ENCODE results near the gene NCKAP5.

Gene NCKAP5

DNA sequence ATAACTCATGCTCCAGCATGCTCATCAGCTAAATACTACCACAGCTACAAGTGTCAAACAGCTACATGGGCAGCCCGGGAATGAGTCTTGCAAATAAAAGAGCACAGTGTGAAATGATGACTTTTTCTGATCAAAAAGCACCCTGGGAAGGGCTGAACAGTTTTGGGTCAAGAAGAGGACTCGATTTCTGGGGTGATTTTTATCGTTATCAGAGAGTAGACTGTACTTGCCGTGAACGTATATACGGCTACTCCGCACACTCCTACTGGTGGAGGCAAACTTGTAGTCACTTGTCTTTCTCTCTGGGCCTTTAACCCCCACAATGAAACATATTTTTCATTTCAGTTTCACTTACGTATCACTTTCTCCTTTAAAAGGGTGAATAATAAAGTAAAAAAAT lies 54.4 kb downstream of the NCKAP5 start:
- Histone ChIP-seq H3K27ac (ENCODE audit: low read depth, low read length) (no peak overlapping the region), H3K9ac (ENCODE audit: low read depth in 1 of 2, low read length in 2 of 2) (no peak overlapping the region), H3K4me3 (ENCODE audit: low read depth in 1 of 2, low read length in 2 of 2) (no peak overlapping the region), H3K27me3 (ENCODE audit: control insufficient read depth in 1 of 2, insufficient read depth in 2 of 2, low read length in 2 of 2) (no peaks in the 10 kb centered on the region), H3K9me3 (ENCODE audit: control insufficient read depth in 1 of 2, low read length in 2 of 2) (no peaks in the 10 kb centered on the region), H3K36me3 (ENCODE audit: control insufficient read depth in 1 of 2, insufficient read depth in 2 of 2, low read length in 2 of 2) (no peaks in the 10 kb centered on the region), H3K4me1 (ENCODE audit: control insufficient read depth in 1 of 2, insufficient read depth in 2 of 2, low read length in 2 of 2) (no peaks in the 10 kb centered on the region)

DNA sequence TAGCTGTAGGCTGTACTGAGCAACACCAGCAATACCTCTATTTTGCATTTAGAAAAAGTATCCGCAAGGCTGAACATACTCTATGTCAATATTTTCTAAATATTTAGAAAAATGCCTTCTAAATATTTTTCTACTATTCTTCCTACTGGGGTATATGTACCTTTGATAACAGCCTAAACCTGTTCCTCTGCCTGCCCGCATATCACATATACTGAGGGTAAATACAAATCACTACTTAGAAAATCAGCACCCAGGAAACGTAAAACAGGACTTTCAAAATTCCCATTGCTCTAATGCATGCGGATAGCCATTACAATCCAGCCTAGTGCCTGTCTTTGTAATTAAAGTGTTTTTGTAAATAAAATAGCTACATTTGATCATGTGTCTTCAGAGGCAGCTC lies 56.1 kb downstream of the NCKAP5 start:
- Histone ChIP-seq H3K36me3 (ENCODE audit: control insufficient read depth in 1 of 2, insufficient read depth in 2 of 2, low read length in 2 of 2) (no peaks in the 10 kb centered on the region), H3K27me3 (ENCODE audit: control insufficient read depth in 1 of 2, insufficient read depth in 2 of 2, low read length in 2 of 2) (no peaks in the 10 kb centered on the region), H3K27ac (ENCODE audit: low read depth, low read length) (no peak overlapping the region), H3K9ac (ENCODE audit: low read depth in 1 of 2, low read length in 2 of 2) (no peak overlapping the region), H3K9me3 (ENCODE audit: control insufficient read depth in 1 of 2, low read length in 2 of 2) (no peaks in the 10 kb centered on the region), H3K4me3 (ENCODE audit: low read depth in 1 of 2, low read length in 2 of 2) (no peak overlapping the region), H3K4me1 (ENCODE audit: control insufficient read depth in 1 of 2, insufficient read depth in 2 of 2, low read length in 2 of 2) (no peaks in the 10 kb centered on the region)

DNA sequence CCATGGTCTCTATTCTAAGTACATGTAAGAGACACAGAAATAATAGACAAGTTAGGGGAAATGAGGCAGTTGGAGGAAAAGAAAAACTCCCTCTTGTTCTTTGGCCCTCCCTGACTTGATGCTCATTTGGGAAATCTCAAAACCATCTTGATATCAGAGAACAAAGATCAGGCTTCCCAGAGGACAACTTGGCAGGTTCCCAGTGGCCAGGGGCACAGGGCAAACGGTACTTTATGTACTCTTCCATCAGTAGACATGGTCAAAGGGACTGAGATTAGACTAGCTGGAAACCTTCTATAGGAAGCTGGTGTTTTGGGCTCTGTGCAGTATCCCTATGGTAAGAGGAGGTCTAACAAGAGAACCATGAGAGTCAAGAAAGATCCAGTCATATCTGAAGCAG lies 56.6 kb downstream of the NCKAP5 start:
- Histone ChIP-seq H3K9me3 (ENCODE audit: control insufficient read depth in 1 of 2, low read length in 2 of 2) (no peaks in the 10 kb centered on the region), H3K9ac (ENCODE audit: low read depth in 1 of 2, low read length in 2 of 2) (no peak overlapping the region), H3K4me3 (ENCODE audit: low read depth in 1 of 2, low read length in 2 of 2) (no peak overlapping the region)

DNA sequence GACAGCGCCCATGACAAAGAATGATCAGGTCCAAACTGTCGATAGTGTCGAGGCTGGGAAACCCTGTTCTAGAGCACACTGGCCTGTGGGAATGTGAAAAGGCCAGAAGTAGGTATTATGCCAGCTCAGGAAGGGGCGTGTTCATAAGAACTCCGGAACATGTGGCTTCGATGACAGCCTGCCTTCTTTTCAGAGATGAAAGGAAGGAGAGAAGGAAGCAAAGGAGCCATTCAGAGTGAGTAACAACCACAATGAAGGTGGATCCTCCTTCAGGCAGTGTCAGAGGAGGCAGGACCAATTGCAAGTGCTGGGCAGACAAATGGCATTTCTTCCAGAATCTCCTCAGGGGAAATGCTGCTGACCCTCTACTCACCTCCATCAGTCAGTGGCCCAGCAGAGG lies 58.5 kb downstream of the NCKAP5 start:
- no peak overlapping the region for H3K27ac ChIP-seq (ENCODE audit: low read depth, low read length)
- H3K4me3 ChIP-seq (ENCODE audit: low read depth in 1 of 2, low read length in 2 of 2), result no peak overlapping the region
- H3K36me3 ChIP-seq (ENCODE audit: control insufficient read depth in 1 of 2, insufficient read depth in 2 of 2, low read length in 2 of 2), result no peaks in the 10 kb centered on the region
- H3K27me3 ChIP-seq (ENCODE audit: control insufficient read depth in 1 of 2, insufficient read depth in 2 of 2, low read length in 2 of 2), result no peaks in the 10 kb centered on the region
- H3K9ac ChIP-seq (ENCODE audit: low read depth in 1 of 2, low read length in 2 of 2), result no peak overlapping the region
- peaks cover 2% of the 10 kb centered on the region in 2 donors for H3K4me1 ChIP-seq (ENCODE audit: control insufficient read depth in 1 of 2, insufficient read depth in 2 of 2, low read length in 2 of 2)
- no peaks in the 10 kb centered on the region for H3K9me3 ChIP-seq (ENCODE audit: control insufficient read depth in 1 of 2, low read length in 2 of 2)

More for the DNA sequence above, 56.6 kb downstream of the NCKAP5 start:
- H3K4me1 ChIP-seq (ENCODE audit: control insufficient read depth in 1 of 2, insufficient read depth in 2 of 2, low read length in 2 of 2), result no peaks in the 10 kb centered on the region
- H3K27me3 ChIP-seq (ENCODE audit: control insufficient read depth in 1 of 2, insufficient read depth in 2 of 2, low read length in 2 of 2), result no peaks in the 10 kb centered on the region
- no peak overlapping the region for H3K27ac ChIP-seq (ENCODE audit: low read depth, low read length)
- H3K36me3 ChIP-seq (ENCODE audit: control insufficient read depth in 1 of 2, insufficient read depth in 2 of 2, low read length in 2 of 2), result no peaks in the 10 kb centered on the region

DNA sequence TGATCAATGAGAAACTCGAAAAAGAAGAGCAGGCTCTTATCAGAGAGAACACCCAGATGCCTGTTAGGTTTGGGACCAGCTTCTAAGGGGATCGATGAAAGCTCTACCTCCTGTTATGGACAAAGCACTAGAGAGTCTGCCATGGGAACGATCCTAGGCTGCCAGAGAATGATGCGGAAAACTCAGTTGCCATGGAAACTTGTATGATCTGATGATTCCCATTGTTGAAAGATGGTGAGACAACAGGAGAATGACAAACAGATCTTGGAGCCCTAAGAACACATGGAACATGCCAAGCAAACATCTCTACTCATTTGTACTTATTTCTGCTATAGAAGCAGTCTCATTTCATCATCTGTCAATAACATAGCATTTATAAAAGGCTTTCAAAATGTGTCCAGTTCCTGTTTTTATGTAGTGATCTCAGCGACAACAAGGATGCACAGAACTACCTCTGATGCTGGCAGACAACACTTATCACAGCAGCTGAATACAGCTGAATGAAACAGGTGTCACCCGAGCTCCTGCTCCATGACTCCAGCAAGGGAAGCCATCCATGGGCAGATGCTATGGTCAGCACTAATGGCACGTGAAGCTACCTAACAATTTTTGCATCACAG lies 59.6 kb downstream of the NCKAP5 start:
- Histone ChIP-seq H3K4me1 (ENCODE audit: control insufficient read depth in 1 of 2, insufficient read depth in 2 of 2, low read length in 2 of 2) (peaks cover 9 to 10% of the 10 kb centered on the region in 2 donors), H3K36me3 (ENCODE audit: control insufficient read depth in 1 of 2, insufficient read depth in 2 of 2, low read length in 2 of 2) (no peaks in the 10 kb centered on the region), H3K4me3 (ENCODE audit: low read depth in 1 of 2, low read length in 2 of 2) (no peak overlapping the region), H3K27ac (ENCODE audit: low read depth, low read length) (no peak overlapping the region), H3K9ac (ENCODE audit: low read depth in 1 of 2, low read length in 2 of 2) (no peak overlapping the region), H3K9me3 (ENCODE audit: control insufficient read depth in 1 of 2, low read length in 2 of 2) (no peaks in the 10 kb centered on the region), H3K27me3 (ENCODE audit: control insufficient read depth in 1 of 2, insufficient read depth in 2 of 2, low read length in 2 of 2) (no peaks in the 10 kb centered on the region)

DNA sequence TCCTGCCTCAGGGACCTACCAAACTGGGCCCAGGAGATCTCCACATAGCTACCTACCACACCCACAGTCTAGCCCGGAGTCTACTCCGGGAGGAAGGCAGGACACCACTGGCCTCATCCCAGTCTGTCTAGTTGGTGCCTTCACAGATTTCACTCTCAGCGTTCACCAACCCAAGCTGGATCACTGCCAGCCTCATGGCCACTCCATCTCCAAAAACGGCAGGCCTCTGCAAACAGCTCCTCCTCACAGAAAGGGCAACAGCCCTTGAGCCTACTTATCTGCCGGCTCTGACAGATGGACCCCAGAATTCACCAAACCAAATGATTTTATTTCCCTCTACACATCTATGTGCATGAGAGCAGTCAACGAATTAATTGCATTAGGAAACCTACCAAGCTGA lies 61.3 kb downstream of the NCKAP5 start:
- no peak overlapping the region for H3K9ac ChIP-seq (ENCODE audit: low read depth in 1 of 2, low read length in 2 of 2)
- no peaks in the 10 kb centered on the region for H3K9me3 ChIP-seq (ENCODE audit: control insufficient read depth in 1 of 2, low read length in 2 of 2)
- no peak overlapping the region for H3K27ac ChIP-seq (ENCODE audit: low read depth, low read length)
- no peak overlapping the region for H3K4me3 ChIP-seq (ENCODE audit: low read depth in 1 of 2, low read length in 2 of 2)
- no peaks in the 10 kb centered on the region for H3K36me3 ChIP-seq (ENCODE audit: control insufficient read depth in 1 of 2, insufficient read depth in 2 of 2, low read length in 2 of 2)
- H3K27me3 ChIP-seq (ENCODE audit: control insufficient read depth in 1 of 2, insufficient read depth in 2 of 2, low read length in 2 of 2), result no peaks in the 10 kb centered on the region
- H3K4me1 ChIP-seq (ENCODE audit: control insufficient read depth in 1 of 2, insufficient read depth in 2 of 2, low read length in 2 of 2), result peaks cover 12 to 15% of the 10 kb centered on the region in 2 donors

DNA sequence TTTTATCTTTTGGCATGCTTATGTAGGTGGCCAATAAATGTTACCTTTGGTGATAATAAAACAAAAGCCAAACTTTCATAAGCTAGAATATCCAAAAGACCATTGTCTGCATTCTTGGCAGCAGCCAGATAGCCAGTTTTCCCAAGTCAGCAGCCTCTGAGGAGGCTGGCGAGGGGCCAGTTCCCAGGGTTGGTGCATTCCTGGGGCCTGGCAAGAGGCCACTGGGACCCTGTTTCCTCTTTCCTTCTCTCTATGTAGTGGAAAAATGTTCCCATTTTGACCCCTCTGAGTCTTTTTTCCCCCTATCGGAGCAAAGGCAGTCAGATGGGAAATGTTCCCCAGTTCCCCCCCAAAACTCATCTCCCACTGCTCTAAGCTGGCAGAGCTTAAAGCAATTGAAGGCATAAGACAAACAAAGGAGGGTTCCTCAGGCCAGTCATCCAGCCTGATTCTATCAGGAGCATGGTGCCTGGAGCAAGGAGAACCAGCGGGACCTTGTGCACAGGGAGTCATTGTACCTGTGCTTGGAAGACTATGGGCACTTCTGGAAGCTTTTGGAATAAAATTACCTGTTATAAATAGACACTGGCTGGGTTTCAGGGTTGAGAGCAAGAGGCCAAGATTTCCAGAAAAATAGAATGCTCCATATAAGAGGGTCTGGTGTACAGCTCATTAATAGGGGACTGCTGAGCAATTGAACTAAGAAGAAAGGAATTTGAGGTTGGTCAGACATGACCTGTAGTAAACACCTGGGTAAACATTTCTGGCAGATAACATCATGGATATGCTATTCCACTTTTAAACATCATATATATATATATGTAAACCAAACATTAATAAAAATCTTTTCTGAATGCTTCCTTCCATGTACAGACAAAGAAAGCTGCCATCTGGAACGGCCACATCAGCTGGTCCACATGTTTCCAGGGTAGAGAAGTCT lies 63.4 kb downstream of the NCKAP5 start:
- Histone ChIP-seq H3K27ac (ENCODE audit: low read depth, low read length) (no peak overlapping the region), H3K4me3 (ENCODE audit: low read depth in 1 of 2, low read length in 2 of 2) (no peak overlapping the region), H3K27me3 (ENCODE audit: control insufficient read depth in 1 of 2, insufficient read depth in 2 of 2, low read length in 2 of 2) (no peaks in the 10 kb centered on the region), H3K36me3 (ENCODE audit: control insufficient read depth in 1 of 2, insufficient read depth in 2 of 2, low read length in 2 of 2) (no peaks in the 10 kb centered on the region), H3K9ac (ENCODE audit: low read depth in 1 of 2, low read length in 2 of 2) (no peak overlapping the region), H3K4me1 (ENCODE audit: control insufficient read depth in 1 of 2, insufficient read depth in 2 of 2, low read length in 2 of 2) (peaks cover 12 to 15% of the 10 kb centered on the region in 2 donors), H3K9me3 (ENCODE audit: control insufficient read depth in 1 of 2, low read length in 2 of 2) (no peaks in the 10 kb centered on the region)

DNA sequence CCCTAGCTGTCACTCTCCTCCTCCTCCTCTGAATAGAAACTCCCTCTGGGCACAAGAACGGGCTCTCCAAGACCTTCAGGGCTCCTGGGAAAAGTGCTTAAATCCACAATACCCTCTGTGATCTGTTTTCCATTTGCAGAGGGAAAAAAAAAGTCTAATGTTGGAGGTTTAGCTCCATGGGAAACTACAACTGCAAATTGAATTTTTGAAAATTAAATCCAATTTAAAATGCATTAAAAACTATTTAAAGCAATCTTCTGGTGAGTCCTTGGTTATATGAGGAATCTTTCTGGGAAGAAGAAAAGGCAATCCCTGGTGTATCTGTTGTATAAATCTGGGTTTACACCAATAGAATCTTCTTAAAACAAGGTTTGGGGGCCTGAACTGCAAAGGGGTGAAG lies 64.3 kb downstream of the NCKAP5 start:
- Histone ChIP-seq H3K4me1 (ENCODE audit: control insufficient read depth in 1 of 2, insufficient read depth in 2 of 2, low read length in 2 of 2) (peaks cover 12 to 19% of the 10 kb centered on the region in 2 donors), H3K9me3 (ENCODE audit: control insufficient read depth in 1 of 2, low read length in 2 of 2) (no peaks in the 10 kb centered on the region), H3K36me3 (ENCODE audit: control insufficient read depth in 1 of 2, insufficient read depth in 2 of 2, low read length in 2 of 2) (no peaks in the 10 kb centered on the region), H3K27ac (ENCODE audit: low read depth, low read length) (no peak overlapping the region), H3K4me3 (ENCODE audit: low read depth in 1 of 2, low read length in 2 of 2) (no peak overlapping the region), H3K27me3 (ENCODE audit: control insufficient read depth in 1 of 2, insufficient read depth in 2 of 2, low read length in 2 of 2) (no peaks in the 10 kb centered on the region), H3K9ac (ENCODE audit: low read depth in 1 of 2, low read length in 2 of 2) (no peak overlapping the region)

DNA sequence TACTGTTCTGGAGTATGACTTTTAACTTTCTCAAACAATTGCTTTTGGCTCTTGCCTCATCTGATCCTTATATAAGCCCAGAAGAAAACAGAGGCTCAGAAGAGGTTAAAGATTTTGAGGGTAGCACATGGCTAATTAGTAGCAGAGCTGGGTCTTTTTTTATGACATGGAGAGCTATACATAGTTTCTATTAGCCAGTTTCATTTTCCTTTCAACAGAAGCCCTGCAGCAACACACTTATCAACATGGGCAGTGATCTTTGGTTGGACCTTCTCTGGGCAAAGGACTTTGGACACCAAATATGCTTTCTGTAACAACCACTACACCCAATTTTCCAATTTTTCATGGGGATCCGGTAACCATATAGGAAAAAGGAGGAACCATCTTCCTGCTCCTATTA lies 64.9 kb downstream of the NCKAP5 start:
- no peak overlapping the region for H3K4me3 ChIP-seq (ENCODE audit: low read depth in 1 of 2, low read length in 2 of 2)
- peaks cover 12 to 23% of the 10 kb centered on the region in 2 donors for H3K4me1 ChIP-seq (ENCODE audit: control insufficient read depth in 1 of 2, insufficient read depth in 2 of 2, low read length in 2 of 2)

DNA sequence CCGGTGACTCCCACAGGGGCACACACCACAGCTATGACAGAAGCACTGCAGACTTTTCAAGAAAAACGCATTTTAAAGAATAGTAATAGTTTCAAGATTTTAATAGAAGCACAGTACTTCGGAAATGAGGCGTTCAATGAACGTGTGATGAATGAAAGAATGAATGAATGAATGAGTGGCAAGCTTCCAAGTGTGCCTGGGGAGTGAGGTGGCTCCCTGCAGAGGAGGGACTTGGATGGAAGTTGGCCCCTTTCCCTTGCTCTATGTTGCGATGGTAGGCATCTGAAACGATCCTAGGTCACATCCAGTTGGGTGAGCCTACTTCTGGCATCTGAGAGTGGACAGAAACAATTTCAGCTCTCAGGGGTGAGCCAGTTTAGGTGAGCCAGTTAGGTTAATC lies 65.6 kb downstream of the NCKAP5 start:
- H3K4me1 ChIP-seq (ENCODE audit: control insufficient read depth in 1 of 2, insufficient read depth in 2 of 2, low read length in 2 of 2), result peaks cover 17 to 29% of the 10 kb centered on the region in 2 donors
- H3K27ac ChIP-seq (ENCODE audit: low read depth, low read length), result no peak overlapping the region
- no peak overlapping the region for H3K4me3 ChIP-seq (ENCODE audit: low read depth in 1 of 2, low read length in 2 of 2)
- H3K9ac ChIP-seq (ENCODE audit: low read depth in 1 of 2, low read length in 2 of 2), result no peak overlapping the region
- no peaks in the 10 kb centered on the region for H3K9me3 ChIP-seq (ENCODE audit: control insufficient read depth in 1 of 2, low read length in 2 of 2)
- no peaks in the 10 kb centered on the region for H3K36me3 ChIP-seq (ENCODE audit: control insufficient read depth in 1 of 2, insufficient read depth in 2 of 2, low read length in 2 of 2)
- no peaks in the 10 kb centered on the region for H3K27me3 ChIP-seq (ENCODE audit: control insufficient read depth in 1 of 2, insufficient read depth in 2 of 2, low read length in 2 of 2)

More for the DNA sequence above, 64.9 kb downstream of the NCKAP5 start:
- Histone ChIP-seq H3K27ac (ENCODE audit: low read depth, low read length) (no peak overlapping the region), H3K9me3 (ENCODE audit: control insufficient read depth in 1 of 2, low read length in 2 of 2) (no peaks in the 10 kb centered on the region), H3K27me3 (ENCODE audit: control insufficient read depth in 1 of 2, insufficient read depth in 2 of 2, low read length in 2 of 2) (no peaks in the 10 kb centered on the region), H3K9ac (ENCODE audit: low read depth in 1 of 2, low read length in 2 of 2) (no peak overlapping the region), H3K36me3 (ENCODE audit: control insufficient read depth in 1 of 2, insufficient read depth in 2 of 2, low read length in 2 of 2) (no peaks in the 10 kb centered on the region)
